Common myeloid progenitor, CD34-positive (primary cell): ENCODE measurements around the gene TRABD2A.

Experiments
- CTCF ChIA-PET: fragments of 350-600 bp; sonication (Branson Sonifier 250); formaldehyde crosslinking; loops from one replicate; lab custom pipeline; 2021; ENCODE audit warnings: antibody characterized with exemption; lab: Charles Lee
- POLR2A ChIA-PET: fragments of 350-600 bp; sonication (Branson Sonifier 250); formaldehyde crosslinking; loops from one replicate; lab custom pipeline; 2021; ENCODE audit warnings: antibody characterized with exemption; lab: Charles Lee
- DNase-seq, 3 donors: peaks; one replicate each; pipeline versions ENCODE4 v3.0.0 to v3.0.0-alpha.2; 2013
- H3K27ac ChIP-seq, 2 experiments: 1 replicate in 1 of 2; 2 replicates in 1 of 2; pipeline ENCODE4 v1.7.0; 2013; ENCODE audit warnings: inconsistent platforms in 2 of 2, low read length in 2 of 2, mild to moderate bottlenecking in 2 of 2, low read depth in 1 of 2, moderate library complexity in 1 of 2; ENCODE audit not compliant: severe bottlenecking in 2 of 2, insufficient read depth in 1 of 2, poor library complexity in 1 of 2
- H3K27me3 ChIP-seq, 5 experiments: replicated peaks in 2 of 5; 1 replicate in 3 of 5; 2 replicates in 2 of 5; pipeline versions ENCODE4 v1.6.1 to v1.7.0; 2013; ENCODE audit warnings: low read length in 4 of 5, mild to moderate bottlenecking in 2 of 5, moderate library complexity in 2 of 5, inconsistent platforms in 1 of 5; ENCODE audit not compliant: insufficient read depth in 5 of 5, control insufficient read depth in 4 of 5
- H3K36me3 ChIP-seq, 4 experiments: 1 replicate in 2 of 4; 2 replicates in 2 of 4; pipeline versions ENCODE4 v1.6.1 to v1.7.0; 2013; ENCODE audit warnings: low read length in 3 of 4, control low read depth in 1 of 4, mild to moderate bottlenecking in 1 of 4; ENCODE audit not compliant: control insufficient read depth in 4 of 4, insufficient read depth in 4 of 4
- H3K4me1 ChIP-seq, 4 experiments: 1 replicate in 3 of 4; 2 replicates in 1 of 4; pipeline versions ENCODE4 v1.6.1 to v1.7.1; 2013; ENCODE audit warnings: low read length in 3 of 4, mild to moderate bottlenecking in 3 of 4, control low read depth in 1 of 4, inconsistent platforms in 1 of 4, moderate library complexity in 1 of 4; ENCODE audit not compliant: control insufficient read depth in 4 of 4, insufficient read depth in 4 of 4; ENCODE audit errors: control extremely low read depth in 1 of 4
- H3K4me3 ChIP-seq, 7 experiments: 1 replicate in 4 of 7; 2 replicates in 3 of 7; pipeline versions ENCODE4 v1.5.1 to v1.7.0; 2013; ENCODE audit warnings: mild to moderate bottlenecking in 7 of 7, low read length in 6 of 7, moderate library complexity in 6 of 7, inconsistent platforms in 2 of 7, low read depth in 2 of 7, control low read depth in 1 of 7; ENCODE audit not compliant: insufficient read depth in 4 of 7, control insufficient read depth in 1 of 7; ENCODE audit errors: extremely low read depth in 1 of 7
- H3K9me3 ChIP-seq, 5 experiments: 1 replicate in 4 of 5; 2 replicates in 1 of 5; pipeline versions ENCODE4 v1.6.1 to v1.7.1; 2013; ENCODE audit warnings: low read length in 4 of 5, mild to moderate bottlenecking in 2 of 5, inconsistent platforms in 1 of 5, low read depth in 1 of 5, moderate library complexity in 1 of 5; ENCODE audit not compliant: control insufficient read depth in 4 of 5, insufficient read depth in 2 of 5; ENCODE audit errors: control extremely low read depth in 1 of 5
- WGBS: methylation state at CpG from one replicate; pipeline ENCODE4 v1.1.5; 2013; ENCODE audit not compliant: insufficient coverage; 5-methylcytosine and 5-hydroxymethylcytosine counted together

Gene TRABD2A

DNA sequence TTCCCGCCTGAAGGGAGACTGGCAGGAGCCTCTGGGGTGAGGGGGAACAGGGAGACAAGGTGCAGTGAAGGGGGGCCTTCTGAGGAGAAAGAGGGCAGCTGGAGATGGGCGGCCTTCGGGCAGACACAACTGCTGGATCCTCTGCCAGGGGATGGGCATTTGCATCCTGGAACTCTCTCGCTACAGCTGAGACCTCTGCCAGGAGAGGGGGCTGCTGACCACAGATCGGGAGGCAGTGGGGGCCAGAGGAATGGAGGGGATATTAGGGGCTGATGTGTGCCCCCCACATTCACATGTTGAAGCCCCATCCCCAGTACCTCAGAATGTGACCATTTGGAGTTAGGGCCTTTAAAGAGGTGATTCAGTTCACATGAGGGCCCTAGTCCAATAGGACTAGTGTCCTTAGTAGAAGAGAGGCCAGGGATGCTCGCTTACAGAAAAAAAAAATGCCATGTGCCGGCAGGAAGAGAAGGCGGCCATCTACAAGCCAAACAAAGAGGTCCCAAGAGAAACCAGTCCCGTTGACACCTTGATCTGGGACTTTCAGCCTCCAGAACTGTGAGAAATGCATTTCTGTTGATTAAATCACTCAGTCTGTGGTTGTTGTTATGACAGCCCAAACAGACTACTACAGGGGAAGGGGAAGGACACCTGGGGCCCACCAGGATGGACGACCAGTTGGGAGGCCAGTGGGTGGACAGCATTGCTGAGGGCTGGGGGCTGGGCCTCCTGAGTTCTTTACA, 50.0 kb downstream of the TRABD2A start:
- Histone ChIP-seq H3K27ac (no peak overlapping the region), H3K27me3 (no peaks in the 10 kb centered on the region), H3K4me1 (peaks cover 0 to 40% (median 22%) of the 10 kb centered on the region in 4 experiments), H3K9me3 (peaks cover 0 to 4% (median under 1%) of the 10 kb centered on the region in 5 experiments), H3K4me3 (no peak overlapping the region), H3K36me3 (no peaks in the 10 kb centered on the region)
- no peak for DNase-seq
- ChIA-PET CTCF (no interaction called here), POLR2A (no interaction called here)
- WGBS: 91% methylated on average over 10 of the region's 10 CpGs

DNA sequence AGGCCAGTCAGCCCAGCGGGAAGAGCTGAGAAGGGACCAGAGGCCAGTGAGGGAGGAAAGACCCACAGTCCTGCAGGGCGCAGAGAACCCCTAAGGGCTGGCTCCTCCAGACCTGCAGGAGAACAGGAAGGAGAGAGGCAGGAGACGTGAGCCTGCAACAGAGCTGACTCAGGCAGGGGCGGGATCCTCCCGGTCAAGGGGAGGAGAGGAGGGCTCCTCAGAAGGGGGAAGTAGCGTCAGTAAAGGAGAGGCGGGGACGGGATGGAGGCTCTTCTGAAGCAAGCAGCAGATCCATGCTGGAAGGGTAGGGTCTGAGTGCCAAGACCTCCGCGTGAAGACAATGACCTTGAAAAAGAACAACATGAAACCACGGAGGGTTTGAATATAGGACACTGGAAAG, 50.8 kb downstream of the TRABD2A start:
- POLR2A ChIA-PET: no interaction called here
- CTCF ChIA-PET: no interaction called here
- 17% methylated on average over 8 of the region's 11 CpGs for WGBS

DNA sequence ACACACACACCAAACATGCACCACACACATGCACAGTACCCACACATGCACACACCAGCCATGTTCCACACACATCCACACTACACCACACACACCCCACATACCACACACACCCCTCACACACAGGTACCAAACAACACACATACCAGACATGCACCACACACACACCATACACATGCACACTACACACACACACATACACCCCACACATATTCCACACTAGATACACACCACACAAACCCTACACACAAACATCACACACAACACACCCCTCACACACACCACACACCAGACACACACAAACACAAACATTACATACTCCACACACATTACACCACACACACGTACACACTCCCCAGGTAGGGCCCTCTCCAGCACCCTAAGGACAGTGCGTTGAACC, 51.2 kb downstream of the TRABD2A start:
- H3K4me3 ChIP-seq: peak overlapping the region in 1 of 7 experiments; percentile 1
- H3K27ac ChIP-seq: no peak overlapping the region
- no peaks in the 10 kb centered on the region for H3K36me3 ChIP-seq
- H3K4me1 ChIP-seq: peaks cover 0 to 40% (median 22%) of the 10 kb centered on the region in 4 experiments
- DNase-seq: no peak
- no peaks in the 10 kb centered on the region for H3K9me3 ChIP-seq
- H3K27me3 ChIP-seq: no peaks in the 10 kb centered on the region
- no CpG with 5 or more reads among the region's 2 CpGs for WGBS
- ChIA-PET CTCF (no interaction called here), POLR2A (no interaction called here)

More for the DNA sequence above, 50.8 kb downstream of the TRABD2A start:
- no peaks in the 10 kb centered on the region for H3K9me3 ChIP-seq
- peak; percentile 33 to 59 (median 48) for DNase-seq
- no peaks in the 10 kb centered on the region for H3K36me3 ChIP-seq
- H3K27me3 ChIP-seq: no peaks in the 10 kb centered on the region
- peak overlapping the region in 1 of 7 experiments; percentile 1 for H3K4me3 ChIP-seq
- no peak overlapping the region for H3K27ac ChIP-seq
- peaks cover 0 to 40% (median 22%) of the 10 kb centered on the region in 4 experiments for H3K4me1 ChIP-seq

DNA sequence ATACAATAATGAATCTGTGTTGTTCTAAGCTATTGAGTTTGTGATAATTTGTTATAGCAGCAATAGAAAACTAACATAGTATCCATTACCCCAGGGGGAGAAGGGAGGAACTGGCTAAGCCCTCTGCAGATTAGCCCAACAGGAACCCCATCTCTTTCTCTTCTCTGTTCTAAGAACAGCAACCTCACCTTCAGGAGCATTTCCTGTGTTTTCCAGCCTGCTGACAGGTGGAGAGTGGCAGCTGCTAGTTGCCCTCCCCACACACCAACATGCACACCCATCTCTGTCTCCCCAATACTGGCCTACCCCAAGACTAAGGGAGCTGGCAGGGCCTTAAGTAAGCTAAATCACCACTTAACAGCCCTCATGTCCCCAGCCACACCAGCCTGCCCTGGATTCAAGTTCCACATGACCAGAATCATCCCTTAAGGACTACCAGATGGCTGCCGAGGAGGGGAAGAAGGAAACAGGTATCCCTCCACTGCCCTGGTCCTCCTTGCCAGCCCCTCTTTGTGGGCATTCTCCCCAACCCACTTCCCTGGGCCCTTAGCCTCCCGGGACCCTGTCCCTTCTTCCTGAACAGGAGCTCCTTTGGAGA, 52.8 kb downstream of the TRABD2A start:
- WGBS: 100% methylated on average over 1 of the region's 2 CpGs
- Histone ChIP-seq H3K27ac (no peak overlapping the region), H3K9me3 (no peaks in the 10 kb centered on the region), H3K27me3 (no peaks in the 10 kb centered on the region), H3K4me3 (no peak overlapping the region), H3K4me1 (peaks cover 0 to 29% (median 14%) of the 10 kb centered on the region in 4 experiments), H3K36me3 (no peaks in the 10 kb centered on the region)
- no peak for DNase-seq
- ChIA-PET CTCF (interaction anchor here (1.6 kb wide), 1 partner anchor 13 kb away, joined by 5 read pairs; no protein-coding TSS in a partner anchor), POLR2A (no interaction called here)

DNA sequence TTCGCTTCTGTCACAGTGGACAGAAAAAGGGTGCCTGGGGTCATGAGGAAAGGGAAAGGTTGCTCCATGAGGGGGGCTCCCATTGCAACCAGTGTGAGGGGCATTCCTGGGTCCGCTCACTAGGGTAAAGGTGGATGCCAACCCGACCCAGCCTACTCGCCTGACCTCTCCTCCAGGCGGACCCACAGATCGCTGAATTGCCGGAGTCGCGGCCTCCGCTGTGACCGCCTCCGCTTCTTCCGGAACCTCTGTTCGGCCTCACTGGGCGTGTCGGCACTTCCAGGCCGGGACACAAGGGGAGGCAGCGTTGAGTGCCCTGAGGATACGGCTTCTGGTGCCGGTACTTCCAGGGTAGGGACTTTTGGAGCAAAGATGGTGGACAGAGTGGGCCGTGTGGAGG, 57.1 kb downstream of the TRABD2A start:
- Histone ChIP-seq H3K36me3 (no peaks in the 10 kb centered on the region), H3K9me3 (no peaks in the 10 kb centered on the region), H3K4me3 (no peak overlapping the region), H3K4me1 (no peaks in the 10 kb centered on the region), H3K27ac (no peak overlapping the region), H3K27me3 (no peaks in the 10 kb centered on the region)
- WGBS: 95% methylated on average over 18 of the region's 21 CpGs
- DNase-seq: no peak
- POLR2A ChIA-PET: no interaction called here
- CTCF ChIA-PET: interaction anchor here (0.8 kb wide), 1 partner anchor 27 kb away, joined by 3 read pairs; no protein-coding TSS in a partner anchor

DNA sequence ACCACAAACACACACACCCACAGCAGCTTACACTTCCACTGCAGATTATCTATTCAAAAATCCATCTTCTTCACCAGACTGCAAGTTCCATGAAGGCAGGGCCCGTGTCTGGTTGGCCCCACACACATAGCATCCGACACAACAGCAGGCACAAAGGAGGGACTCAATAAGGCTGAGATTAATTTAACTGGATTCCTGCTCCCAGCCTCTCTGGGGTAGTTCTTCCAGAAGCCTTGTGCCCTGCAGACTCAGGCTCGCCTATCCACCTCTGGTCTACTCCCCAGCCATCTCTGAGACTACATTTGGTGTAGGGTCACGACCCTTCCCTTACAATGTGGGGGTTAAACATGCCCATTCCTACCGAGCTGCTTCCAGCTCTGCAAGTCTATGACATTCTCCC, 57.7 kb downstream of the TRABD2A start:
- Histone ChIP-seq H3K4me3 (no peak overlapping the region), H3K9me3 (no peaks in the 10 kb centered on the region), H3K27me3 (no peaks in the 10 kb centered on the region), H3K27ac (no peak overlapping the region), H3K4me1 (no peaks in the 10 kb centered on the region), H3K36me3 (no peaks in the 10 kb centered on the region)
- ChIA-PET POLR2A (no interaction called here), CTCF (no interaction called here)
- DNase-seq: no peak
- 92% methylated on average over 5 of the region's 5 CpGs for WGBS

DNA sequence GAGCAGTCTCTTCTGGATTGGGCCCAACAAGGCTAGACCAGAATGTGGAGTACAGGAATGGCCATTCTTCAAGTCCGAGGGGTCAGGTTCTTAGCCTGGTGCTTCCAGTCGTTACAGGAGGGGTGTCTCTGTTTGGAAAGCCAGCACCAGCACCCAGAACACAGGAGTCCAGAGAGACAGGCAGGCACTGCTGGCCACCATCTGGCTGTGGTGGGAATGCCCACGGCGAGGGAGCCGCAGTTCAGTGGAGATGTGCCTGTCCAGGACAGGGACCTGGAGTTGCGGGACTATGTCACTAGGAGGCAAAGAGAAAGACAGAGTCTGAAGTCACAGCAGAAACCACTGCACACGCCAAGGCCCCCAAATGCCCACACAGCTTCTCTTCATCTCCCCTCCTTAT, 59.1 kb downstream of the TRABD2A start:
- H3K4me3 ChIP-seq: no peak overlapping the region
- WGBS: 96% methylated on average over 6 of the region's 7 CpGs
- no peaks in the 10 kb centered on the region for H3K36me3 ChIP-seq
- no peaks in the 10 kb centered on the region for H3K9me3 ChIP-seq
- H3K4me1 ChIP-seq: no peaks in the 10 kb centered on the region
- no peak for DNase-seq
- POLR2A ChIA-PET: no interaction called here
- H3K27ac ChIP-seq: no peak overlapping the region
- no peaks in the 10 kb centered on the region for H3K27me3 ChIP-seq
- CTCF ChIA-PET: no interaction called here
